ENCODE measurements around the gene EEF1G. TPM values are rescaled to one million over a fixed set of nuclear protein-coding genes. Genes with fewer than 3 reads are reported as not detected.
"Not testable (repeated sequence)": the region's sequence is repeated elsewhere in the genome, so short reads cannot be mapped to it uniquely, and the experiment has no call there.

Gene EEF1G
- polyA plus RNA-seq, 5 donors = 2,119 to 2,744 (median 2,318) TPM

DNA sequence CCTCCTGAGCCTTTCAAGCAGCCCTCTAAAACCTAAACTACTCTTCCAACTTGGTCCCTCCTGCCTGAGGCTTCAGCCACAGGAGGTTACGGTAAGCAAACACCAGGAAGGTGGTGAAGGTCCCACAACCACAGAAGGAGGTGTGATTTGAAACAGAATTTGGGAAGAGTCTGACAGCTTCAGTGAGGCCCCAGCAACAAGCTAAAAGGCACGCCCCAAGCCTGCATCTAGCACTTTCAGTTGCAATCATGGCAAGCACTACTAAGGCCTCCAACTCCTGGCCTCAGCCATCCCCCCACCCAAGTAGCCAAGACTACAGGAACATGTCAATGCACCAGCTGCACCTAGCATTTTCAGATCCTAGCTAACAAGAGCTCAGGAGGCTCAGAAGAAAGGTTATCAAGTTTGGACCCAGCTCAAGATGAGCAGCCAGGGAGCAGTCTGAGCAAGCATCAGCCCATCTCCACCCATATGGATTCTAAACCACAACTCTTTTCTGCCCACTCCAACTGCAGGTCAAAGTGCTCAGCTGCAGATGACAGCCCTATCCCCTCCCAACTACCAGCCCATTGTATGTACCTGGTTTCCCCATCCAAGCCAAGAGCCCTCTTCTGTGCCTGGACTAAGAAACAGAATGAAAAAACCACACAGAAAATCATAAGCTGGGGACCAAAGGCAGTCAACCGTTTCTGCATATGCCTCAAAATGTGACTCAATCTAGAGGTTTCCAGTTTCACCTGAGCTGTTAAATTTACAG lies 16.6 kb downstream of the EEF1G start:
- no peak for DNase-seq

DNA sequence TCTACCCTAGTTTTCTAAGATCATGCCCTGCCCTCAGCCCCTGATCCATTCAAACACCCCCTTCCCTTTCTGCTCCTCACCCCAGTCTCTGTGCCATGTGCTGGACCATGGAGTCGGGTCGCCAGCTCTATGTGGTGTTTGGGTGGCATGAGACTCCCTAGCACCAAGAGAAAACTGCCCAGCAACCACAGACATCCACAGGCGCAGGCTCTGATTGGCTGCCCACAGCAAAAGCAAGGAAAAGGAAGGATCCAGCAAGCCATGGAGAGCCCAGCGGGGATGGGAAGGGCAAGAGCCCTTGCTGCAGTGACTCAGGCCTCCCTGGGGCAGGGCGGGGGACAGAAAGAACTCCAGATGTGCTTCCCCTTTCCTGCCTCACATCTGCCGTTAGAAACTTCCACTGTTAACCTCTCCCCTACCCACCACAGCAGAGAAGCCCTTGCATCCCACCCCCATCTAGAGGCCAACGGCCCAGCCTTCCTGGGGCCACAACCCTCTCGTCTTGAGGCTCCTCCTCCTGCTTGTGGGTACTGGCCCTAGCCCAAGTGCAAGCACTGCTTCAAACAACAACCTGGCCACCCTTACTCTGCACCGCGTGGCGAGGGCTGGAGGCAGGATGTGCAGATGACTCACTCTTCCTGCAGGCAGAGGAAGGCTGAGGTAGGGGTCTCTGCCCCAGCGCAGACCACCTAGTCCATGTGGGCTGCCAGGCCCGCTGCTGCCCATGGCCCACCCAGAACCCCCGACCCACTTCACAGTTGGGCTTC lies 17.4 kb downstream of the EEF1G start:
- peak; percentile 70 to 83 for DNase-seq

DNA sequence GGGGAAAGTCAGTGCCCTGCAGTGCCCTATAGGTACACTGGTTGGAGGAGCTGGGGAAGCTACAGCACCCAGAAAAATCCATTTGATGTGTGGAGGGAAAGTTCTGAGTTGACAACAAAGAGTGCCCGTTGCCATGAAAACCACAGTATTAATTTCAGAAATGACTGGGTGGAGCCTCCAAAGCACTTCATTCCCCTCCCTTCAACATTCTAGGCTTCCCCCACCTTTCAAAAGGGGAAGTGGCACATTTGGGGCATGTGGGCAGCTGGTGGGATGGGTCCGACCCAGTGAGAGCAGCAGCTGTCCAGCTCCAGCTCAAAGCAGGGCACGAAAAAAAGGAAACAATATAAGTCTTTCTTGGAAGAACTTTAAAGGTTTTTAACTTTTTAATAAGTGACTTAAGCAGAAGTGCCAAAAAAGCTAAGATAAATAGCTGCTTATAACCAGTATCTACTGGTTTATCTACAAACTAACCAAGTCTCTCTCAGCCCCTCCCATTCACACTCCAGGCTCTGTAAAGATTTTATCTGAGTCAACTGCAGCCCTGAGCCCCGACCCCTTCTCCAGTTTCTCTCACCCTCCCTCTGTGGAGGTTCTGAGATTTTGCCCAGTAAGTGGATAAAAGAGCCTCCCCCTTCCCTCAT lies 18.1 kb downstream of the EEF1G start:
- peak; percentile 53 to 69 for DNase-seq

DNA sequence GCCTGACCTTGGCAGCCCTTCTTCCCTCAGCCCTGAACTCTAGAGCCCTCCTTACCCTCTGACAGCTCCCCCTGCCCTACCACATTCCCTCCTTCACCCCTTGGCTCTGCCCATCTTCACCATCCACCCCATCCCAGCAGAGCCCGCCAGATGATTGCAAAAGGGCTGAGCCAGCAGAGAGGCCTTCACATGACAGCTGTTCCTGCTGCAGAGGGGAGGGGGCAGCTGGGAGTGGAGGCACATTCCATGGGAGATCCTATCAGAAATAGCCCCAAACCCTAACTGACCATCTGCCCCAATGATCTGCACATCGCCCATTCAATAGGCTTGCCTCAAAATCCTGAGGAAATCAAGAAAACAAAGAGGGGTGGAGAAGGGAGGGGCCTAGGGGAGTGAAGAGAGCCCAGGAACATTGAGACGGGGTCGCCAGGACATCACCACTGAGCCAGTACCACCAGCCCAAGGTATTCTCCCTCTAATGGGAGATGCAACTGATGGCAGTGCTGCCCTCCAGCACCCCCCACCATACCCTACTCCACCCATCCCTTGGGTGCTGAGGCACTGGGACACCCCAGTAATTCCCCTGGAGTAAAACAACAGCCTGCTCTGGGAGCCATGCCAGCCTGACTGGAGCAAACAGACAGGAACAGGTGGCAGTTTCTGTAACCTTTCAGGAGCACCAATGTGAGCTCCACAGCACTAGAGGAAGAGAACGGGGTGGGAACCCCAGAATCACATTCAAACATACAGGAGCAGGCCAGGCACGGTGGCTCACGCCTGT lies 19.1 kb downstream of the EEF1G start:
- DNase-seq = no peak

DNA sequence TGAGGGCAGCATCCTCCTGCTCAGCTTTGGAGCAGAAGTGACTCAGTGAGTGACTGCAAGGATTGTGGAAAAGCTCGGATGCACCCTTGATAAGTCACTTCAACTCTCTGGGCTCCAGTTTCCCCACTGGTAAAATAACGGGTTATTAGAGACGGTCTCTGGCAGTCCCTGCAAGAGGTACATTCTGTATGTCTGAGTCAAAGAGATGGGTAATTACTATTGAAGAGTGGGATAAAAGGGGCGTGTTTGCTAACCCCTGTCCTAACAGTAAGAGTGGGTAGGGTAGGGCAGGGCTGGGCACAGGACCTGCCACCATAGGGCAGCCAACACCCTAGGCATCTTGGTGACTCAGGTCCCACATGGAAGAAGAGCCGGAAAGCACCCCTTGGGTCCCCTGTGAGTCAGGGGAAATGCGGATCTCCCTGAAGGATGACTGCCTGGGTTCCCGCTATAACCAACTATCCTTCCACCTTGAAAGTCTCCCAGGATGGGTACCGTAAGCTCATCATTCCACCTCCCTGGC lies 19.8 kb downstream of the EEF1G start:
- no peak for DNase-seq

DNA sequence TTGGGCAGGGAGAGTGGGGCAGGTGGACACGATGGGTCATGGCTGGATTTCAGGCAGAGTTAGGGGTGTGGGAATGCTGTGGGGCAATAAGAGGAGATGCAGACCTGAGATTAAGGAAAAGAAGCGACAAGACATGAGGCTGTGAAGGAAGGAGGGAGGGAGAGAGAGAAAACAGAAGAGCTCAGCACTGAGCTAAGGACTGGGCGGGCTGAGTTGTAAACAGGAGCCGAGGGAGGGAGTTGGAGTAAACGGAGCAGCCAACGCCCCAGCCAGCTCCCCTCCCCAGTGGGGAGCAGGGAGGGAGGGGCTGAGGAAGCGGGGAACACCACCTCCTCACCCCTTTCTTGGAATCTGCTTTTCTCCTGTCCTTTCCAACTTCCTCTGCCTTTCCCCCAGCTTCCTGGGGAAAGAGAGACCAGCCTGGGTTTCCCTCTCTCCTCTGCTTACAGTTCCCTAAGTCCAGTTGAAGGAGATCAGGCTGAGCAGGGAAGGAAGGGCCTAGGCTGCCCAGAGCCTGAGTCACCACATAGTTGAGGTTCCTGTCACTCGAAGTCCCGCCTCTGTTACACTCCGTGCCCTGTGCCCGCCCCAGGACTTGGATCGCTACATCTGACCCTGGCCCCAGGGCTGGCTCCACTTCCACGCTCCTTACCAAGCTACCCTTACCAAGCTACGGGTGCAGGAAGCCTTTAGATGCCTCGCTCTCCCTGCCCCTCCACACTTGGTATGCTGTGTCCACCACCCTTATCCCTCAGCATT lies 20.4 kb downstream of the EEF1G start:
- peak; percentile 82 for DNase-seq

DNA sequence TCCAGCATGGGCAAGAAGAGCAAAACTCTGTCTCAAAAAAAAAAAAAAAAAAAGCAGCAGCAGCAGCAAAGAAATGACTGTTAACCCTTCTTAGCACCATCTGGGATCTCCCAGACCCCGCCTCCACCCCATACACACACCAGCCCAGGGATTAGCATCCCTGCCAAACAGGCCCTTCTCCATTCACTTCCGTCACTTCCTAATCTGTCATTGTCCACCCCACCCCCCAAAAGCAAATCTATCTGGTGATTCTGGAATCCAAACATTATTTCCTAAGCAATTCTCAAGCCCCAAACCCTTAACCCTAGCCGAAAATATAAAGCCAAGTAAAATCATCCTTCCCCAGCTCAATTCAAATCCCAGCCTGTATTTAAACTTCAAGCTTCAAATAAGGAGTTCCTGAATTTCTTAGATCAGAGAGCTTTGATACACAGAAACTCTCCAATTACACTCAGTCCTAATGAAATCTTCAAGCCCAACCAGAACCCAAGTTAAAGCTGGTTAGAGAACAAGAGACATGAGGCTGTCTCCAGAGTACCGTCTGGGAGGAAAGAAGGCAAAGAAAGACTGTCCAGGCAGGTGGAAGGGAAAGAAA lies 21.1 kb downstream of the EEF1G start:
- DNase-seq = no peak

DNA sequence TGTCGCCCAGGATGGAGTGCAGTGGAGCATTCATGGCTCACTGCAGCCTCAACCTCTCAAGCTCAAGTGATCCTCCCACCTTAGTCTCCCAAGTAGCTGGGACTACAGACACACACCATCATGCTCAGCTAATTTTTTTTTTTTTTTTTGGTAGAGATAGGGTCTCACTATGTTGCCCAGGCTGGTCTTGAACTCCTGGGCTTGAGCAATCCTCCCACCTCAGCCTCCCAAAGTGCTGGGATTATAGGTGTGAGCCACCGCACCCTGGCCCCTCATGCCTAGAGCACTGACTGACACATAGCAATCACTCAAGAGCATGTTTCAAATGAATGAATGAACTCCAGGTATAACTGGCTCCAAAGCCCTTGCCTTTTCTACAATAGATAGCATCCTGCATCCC lies 23.2 kb downstream of the EEF1G start:
- not testable (repeated sequence) for DNase-seq

DNA sequence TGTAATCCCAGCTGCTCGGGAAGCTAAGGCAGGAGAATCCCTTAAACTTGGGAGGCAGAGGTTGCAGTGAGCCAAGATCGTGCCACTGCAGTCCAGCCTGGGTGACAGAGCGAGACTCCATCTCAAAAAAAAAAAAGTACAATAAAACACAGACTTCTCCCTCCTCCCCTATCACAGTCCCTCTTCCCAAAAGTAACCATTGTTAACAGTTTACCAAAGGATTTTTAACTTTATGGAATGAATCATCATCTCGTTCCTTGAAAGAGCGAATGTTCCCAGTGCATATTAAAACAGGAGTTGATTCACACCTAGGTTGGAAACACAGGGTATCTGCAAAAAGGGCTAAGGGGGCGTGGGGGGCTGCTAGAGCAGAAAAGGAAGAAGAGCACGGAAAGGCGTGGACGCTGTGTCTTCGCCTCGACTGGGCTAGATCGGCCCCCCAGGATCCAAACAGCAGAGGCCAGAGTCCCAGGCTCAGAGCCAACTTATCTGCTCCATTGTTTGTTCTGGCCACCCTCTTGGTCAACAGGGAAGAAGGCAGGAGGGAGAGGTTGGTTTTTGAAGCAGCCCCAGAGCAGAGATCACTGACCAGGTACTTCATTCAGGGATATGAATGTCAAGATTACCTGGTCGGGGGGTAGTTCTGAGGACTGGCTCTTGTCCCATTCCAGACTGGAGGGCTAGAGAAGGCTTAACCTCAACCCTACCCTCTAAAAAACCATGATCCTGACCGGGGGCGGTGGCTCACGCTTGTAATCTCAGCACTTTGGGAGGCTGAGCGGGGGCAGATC lies 25.0 kb downstream of the EEF1G start:
- no peak for DNase-seq

DNA sequence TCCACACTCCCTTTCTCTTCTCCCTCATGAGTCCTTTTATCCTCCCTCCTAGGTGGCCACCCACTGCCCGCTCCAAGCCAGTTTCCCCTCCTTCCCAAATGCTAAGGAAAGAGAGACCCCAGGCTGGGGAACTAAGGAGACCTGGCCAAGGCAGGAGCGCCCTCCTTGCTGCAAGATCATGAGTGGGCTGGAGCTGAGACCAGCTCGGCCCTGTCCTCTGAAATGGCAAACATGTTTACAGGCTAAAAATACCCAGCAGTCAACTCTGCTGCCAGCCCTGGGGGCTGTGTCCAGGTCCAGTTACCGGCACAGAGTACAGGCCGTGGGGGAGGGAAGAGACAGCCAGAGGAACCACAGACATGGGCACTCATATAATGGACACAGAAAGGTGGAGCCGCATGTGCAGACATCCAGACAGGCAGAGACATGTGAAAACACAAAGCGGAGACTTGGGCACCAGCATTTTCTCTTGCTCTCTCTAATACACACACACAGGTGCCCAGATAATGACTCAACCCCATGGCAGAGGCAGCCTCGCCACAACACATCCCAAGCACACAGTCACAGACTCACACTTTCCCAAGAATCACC lies 25.9 kb downstream of the EEF1G start:
- no peak for DNase-seq

DNA sequence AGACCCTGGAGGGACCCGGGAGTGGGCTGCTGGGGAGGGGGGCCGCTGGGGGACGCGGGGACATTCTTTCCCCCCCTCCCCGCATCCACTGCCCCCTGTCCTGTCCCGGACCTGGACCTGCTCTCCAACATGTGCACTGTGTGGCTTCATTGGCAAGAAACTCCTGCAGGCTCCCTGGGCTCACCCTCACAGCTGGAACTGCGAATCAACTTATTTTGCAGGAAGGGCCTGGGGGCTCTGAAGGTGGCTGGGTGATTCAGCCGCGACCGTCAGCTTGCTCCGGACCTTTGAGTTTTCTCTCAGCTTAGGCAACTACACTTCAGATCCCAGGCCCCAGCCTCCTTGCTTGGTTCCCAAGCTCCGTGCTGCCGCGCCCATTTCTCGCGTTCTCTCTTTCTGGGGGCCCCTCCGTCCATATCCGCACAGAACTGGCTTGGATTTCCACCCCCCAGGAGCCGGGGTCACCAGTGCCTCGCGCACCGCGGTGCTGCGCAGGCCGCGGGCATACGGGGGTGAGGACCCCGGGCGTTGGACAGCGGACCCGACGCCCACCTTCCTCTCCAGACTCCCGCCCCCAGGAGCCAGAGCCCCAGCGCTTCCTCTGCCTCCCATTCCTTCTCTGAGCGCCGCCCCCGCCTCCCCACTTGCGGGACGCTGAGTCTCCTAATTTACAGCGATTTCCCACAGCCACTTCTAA lies 26.6 kb downstream of the EEF1G start:
- no peak for DNase-seq

DNA sequence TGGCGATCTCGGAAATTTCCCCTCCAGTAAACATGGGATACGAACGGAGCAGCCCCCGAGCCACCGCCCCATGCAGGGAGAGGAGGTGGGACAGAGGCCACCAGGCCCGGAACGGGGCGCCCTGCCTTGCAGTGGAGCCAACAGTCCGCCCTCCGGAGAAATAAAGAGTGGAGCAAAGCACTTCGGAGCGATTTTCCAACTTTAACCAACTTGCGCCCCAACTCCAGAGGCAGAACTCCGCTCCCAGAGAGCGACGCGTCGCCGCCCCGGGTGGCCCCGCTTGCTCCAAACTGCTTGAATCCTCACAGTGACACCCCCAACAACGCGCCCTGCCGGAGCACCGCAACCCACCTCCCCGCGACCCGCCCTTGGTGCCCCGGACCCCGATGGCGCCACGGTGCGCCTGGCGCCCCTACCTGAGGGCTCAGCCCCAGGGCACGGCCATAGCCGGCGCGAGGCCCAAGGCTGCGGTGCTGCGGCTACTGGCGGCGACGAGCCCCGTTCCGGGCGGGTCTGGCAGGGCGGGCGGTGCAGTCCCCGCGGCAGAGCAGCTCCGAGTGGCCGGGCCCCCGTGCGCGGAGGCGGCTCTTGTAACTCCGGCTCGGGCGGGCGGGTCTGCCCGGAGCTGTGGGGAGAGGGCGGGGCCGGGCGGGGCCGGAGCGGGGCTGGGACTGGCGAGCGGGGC lies 27.3 kb downstream of the EEF1G start, which contains the start of gene AHNAK:
TSS of gene AHNAK (minus strand) at position 563 of the 685 bp plus-strand sequence. CDS start 10,708 bp downstream, outside the sequence.
- DNase-seq = peak; percentile 70 to 75

DNA sequence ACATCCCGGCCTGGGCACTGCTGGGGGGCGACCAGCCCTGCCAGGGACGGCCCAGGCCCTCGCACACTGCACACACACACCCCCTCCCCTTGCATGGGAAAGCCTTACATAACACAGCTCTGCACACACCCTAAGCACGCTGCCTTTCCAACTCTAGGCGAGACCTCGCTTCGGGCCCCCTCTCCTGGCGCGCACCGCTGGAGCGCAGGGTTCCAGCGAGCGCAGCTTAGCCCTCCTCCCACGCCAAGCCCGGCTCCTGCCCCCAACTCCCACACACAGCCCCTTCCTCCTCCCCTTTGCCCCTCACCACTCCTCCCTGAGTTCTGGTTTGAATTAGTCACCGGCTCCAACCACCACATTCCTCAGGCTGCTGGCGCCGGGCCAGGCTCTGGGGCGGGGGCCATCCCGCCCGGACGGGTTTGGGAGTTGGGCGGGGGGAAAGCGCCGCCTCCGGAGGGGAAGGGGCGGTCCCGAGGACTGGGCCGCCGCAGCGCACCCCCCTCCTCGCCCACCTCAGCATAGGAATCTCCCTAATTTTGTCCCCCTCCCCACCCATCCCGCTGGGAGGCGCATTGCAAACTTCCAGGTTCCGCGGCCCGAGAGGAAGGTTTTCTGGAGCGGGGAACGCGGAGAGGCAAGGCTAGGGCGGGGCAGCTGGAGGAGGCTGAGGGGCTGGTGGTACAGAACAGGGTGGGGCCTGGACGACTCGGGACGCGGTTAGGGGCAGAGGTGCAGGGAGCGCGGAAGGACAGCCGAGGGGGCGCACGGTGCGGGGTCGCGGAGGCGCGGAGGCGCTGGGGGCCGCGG lies 28.1 kb downstream of the EEF1G start:
- DNase-seq = peak; percentile 93 to 94

DNA sequence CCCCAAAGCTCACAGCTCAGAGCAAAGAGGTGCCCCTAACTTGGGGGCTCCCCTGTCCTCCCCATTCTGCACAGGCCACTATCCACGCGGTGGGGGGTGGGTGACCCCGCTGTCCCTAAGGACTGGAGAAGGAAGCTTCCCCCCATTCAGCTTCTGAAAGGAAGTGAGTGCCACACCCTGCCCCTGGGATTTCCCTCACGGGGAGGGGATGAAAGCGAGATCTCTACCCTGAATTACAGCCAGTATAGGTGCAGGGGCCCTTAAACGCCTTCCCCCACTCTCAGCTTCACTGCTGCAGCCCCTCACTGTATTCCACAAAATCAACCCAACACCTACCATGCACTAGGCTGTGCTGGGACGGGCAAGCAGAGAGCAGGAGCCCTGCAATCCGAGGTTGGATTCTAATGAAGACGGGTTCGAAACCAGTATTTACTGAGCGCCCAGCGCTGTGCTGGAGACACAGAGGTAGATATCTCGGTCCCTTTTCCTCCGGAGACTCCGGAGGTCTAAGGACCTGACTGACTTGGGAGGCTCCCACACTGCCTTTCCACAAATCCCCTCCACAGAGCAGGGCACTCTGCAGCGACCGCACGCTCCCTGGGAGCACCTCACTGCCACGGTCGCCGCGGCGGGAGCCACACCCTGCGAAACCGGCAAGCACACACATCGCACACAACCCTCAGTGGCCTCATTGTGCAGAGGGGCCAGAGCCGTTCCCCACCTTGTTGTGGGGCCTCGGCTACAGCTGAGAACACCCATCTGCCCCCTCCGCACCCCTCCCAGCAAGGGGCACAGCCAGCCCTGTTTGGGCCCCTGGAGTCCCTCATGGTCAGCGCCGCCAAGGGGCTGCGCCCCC lies 28.9 kb downstream of the EEF1G start:
- no peak for DNase-seq

DNA sequence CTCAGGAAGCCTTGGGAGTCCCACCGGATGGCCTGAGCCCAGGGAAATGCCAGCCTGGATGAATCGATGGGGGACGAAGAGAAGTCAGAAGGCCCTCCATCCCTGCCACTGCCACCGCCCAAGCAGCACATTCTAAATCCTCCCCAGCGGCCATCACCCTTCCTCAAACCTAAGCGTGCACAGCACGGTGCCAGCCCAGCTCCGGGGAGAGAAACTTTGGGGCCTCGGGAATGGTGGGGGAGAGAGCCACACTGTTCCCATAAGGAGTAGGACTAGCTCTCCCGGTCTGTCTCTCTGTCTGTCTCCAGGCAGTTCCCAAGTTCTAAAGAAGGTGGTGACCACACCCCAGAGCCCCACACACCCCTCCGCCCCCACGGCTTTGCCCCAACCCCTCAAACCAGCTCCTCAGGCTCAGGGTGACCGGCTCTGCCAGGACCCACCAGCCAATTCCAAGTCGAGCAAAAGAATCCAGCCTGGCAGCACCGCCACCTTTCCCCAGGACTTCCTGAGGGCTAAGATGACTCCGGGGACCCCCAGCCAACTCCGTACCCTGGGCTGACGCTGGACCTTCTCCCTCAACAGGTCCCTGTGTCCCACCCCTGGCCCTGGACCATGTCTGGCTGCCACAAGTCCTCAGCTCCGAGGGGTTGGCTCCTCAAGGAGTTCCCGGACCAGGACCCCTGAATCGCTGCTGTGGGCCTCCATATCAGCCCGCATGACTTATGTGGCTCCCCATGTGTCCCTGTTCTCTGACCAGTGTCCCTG lies 29.8 kb downstream of the EEF1G start:
- no peak for DNase-seq
